ENCODE measurements around the gene PARK7.
A peak's percentile ranks its signal among the peaks of the same experiment; 100 is the strongest.

PARK7 gene

DNA sequence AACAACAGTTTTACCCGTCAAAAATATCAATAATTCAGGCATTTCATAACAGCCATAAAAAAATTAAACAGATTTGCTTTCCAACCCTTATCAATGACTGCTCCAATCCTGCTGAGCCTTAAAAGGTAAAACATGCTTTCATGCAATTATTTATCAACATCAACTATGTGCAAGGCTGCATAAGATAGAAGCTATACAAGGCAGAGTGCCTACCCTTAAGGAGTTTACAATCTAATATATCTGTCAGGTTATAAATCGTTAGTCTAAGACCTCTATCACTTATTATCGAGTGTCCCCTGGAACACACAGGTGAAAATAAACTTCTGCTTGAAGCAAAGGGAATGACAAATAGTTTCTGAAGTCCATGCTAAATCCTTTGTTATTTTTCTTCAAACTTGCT is 62.8 kb downstream of the PARK7 start:
- DNase-seq (ENCODE audit: low read depth) = no peak

DNA sequence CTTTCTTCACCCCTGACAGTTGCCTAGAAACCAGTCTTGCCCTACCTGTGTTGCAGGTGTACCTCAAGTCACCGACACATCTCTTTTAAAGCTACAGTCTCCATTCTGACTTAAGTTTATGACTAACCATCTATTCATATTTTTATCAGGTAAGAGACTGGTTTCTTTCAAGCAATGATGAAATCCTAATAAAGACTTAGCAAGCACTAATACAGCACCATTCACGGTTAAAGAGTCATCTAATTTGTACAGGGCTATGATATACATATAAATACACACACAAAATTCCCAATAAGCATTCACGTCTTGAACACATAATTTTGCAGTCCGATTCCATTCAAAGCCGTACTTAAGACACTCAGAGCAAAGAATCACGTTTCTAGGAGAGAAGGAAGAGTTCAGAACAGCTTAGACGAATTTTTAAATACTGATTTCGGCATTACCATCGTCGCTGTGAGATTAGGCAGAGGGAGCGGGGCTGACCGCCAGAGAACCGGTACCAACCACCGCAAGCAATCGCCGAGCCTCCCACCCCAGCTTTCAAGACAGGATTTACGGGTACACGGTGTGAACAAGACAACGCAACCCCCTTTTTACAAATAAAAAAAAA is 63.7 kb downstream of the PARK7 start:
- DNase-seq (ENCODE audit: low read depth) = no peak

- DNase-seq (ENCODE audit: low read depth) = no peak
These were observed 64.2 kb downstream of the PARK7 start for GRCh38 chr1:8025671-8026144.

DNA sequence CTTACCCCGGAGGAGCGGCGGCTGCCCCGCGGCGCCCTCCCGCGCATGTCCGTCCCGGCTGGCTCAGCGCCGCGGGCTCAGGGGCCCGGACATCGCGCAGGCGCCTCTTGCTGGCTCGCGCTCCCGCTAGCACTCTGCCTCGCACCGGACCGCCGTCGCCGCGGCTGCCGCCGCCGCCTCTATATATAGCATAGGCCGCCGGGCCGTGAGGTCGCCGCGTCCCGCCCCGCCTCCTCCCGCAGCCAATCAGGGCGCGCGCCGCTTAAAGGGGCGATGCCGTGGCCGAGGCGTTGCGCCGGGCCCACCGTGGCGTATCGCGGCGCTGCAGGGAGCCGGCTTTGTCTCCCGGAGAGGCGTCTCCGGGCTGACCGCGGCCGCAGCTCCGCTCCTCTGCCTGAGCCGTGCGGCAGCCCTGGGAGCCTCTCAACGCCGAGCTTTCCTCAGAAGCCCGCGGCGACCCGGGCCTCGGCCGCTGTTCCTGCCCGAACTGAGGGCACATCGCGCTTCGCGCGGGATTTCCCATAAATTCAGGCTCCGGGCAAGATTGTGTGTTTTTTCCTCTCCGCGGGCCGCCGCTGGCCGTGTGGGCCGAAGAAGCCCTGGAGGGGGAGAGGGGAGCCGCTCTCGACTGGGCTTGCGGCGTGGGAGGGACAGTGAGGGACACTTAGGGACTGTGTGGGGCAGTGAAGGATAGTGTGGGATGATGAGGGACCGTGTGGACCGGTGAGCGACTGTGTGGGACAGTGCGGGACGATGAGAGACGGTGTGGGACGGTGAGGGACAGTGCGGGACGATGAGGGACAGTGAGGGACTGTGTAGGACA is 64.9 kb downstream of the PARK7 start, which contains the start of gene ERRFI1:
ERRFI1 (minus strand) TSS at position 157 of the 823 bp plus-strand sequence. CDS start 10,690 bp downstream, outside the sequence.
- DNase-seq (ENCODE audit: low read depth) = peak; percentile 78

DNA sequence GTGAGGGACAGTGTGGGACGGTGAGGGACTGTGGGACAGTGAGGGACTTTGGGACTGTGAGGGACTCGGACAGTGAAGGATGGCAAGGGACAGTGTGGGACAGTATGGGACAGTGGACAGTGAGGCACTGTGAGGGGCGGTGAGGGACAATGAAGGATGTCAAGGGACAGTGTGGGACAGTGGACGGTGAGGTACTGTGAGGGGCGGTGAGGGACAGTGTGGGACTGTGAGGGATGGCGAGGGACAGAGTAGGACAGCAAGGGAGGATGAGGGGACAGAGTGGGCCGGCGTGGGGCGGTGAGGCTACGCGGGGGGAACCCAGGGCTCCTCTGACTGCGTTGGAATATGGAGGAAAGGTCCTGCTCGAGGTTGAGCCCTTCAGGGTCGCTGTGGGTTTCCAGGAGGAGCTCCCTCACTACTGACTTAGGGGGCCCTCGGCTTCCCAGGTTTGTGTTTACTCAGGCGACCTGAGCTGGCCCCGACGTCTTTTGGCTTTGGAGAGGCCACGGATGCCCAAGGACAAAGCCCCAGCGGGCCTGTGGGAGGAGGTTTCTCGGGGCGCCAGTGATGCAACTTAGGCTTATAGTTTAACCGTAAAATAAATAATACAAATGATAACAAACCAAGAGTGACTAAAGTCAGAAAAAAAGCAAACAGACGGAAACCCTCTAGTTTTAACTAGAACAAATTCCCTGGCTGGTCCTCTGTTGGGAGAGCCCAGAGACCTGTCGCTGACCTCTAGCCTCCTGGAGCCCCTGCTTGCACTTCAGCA is 65.7 kb downstream of the PARK7 start:
- DNase-seq (ENCODE audit: low read depth) = no peak

DNA sequence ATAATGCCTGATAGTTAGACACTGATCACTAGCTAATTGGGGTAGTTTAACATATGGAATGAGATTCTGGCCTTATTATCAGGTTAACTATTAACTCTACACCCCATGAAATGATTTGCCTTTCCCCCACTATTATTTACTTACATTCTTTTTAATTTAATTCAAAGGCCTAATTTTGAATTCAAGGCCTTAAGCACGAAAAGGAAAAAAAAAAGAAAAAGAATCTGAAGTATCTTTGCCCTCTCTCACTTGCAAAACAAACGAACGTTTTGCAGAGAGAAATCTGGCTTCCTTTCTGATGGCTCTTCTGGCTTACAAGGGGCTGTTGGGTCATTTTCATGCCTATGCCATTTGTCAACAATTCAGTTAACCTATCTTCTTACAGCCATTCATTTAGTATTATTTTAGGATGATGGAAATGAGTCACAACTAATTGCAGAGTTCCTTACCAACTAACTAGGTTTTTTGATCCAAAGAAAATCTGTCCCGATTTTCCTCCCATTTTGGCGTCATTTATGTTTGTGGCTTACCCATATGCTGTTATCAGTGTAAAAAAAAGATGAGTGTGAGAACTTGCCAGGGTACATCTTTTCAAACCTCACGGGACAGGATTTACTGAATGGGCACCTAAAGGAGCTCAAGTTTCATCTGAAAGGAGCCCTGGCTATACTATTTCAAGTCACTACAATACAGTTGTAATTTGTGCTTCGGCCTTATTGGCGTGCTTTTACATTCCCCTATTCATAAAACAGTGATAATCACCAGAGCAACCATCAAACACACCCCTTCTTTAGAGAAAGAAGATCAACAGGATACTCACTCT is 66.4 kb downstream of the PARK7 start:
- DNase-seq (ENCODE audit: low read depth) = no peak

DNA sequence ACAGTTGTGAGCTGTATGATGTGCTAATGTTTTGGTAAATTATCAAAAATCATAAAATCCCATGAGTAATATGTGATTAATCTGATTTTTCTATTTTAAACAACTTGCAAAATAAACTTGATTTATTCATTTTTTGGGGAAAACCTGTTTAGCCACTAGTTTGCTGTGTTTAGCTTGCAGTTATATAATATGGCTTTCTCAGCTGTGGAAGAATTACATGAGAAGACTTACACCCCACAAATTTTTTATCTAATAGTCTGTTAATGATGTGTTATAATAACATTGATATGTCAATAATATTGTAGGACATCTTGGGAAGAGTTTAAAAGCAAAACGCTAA is 67.0 kb downstream of the PARK7 start:
- DNase-seq (ENCODE audit: low read depth) = no peak

GRCh38 chr1:8031176-8031785 is 69.8 kb downstream of the PARK7 start:
- no peak for DNase-seq (ENCODE audit: low read depth)

DNA sequence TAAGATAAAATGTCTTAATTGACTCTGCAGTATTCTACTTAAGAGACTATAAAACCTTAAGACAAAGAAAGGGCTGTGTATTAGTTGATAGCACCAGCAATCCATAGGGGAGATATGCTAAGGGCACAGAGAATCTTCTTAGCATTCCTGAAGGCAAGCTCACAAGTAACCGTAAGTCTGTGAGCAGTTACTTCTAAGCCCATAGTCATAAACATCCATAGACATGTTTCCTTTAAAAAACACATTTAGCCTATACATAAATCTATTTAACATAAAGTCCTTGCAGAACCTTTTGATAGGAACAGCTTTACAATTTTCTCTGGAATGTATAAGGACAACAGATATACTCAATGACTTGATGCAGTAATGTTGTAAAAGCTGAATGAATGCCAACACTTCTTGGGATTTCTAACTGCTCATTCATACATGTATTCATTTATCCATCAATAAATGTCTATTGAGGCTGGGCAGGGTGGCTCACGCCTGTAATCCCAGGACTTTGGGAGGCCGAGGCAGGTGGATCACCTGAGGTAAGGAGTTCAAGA is 70.9 kb downstream of the PARK7 start:
- no peak for DNase-seq (ENCODE audit: low read depth)

- DNase-seq (ENCODE audit: low read depth) = no peak
These were observed 71.8 kb downstream of the PARK7 start for GRCh38 chr1:8033322-8033721.

Data from T follicular helper cell (primary cell).